HG03103 (cell line): ENCODE data around the gene SKIDA1.

Experiments used
- ATAC-seq: cut with Tn5 transposase; IDR thresholded peaks from one replicate; pipeline ENCODE4 v1.9.1; 2021; ENCODE audit warnings: low read depth; ENCODE audit not compliant: unreplicated experiment

The SKIDA1 gene

GRCh38 chr10:21503542-21503941 lies 21.9 kb downstream of the SKIDA1 start:
- ATAC-seq: no peak

GRCh38 chr10:21502348-21502740 lies 23.1 kb downstream of the SKIDA1 start:
- ATAC-seq: no peak

- no peak for ATAC-seq
Observed at GRCh38 chr10:21501731-21502347, 23.6 kb downstream of the SKIDA1 start.

GRCh38 chr10:21501091-21501490 lies 24.4 kb downstream of the SKIDA1 start:
- no peak for ATAC-seq

GRCh38 chr10:21500578-21500910 lies 24.9 kb downstream of the SKIDA1 start:
- ATAC-seq: no peak

- no peak for ATAC-seq
Observed at GRCh38 chr10:21499701-21500577, 25.5 kb downstream of the SKIDA1 start.

GRCh38 chr10:21498986-21499385 lies 26.5 kb downstream of the SKIDA1 start:
- no peak for ATAC-seq

- no peak for ATAC-seq
Observed at GRCh38 chr10:21498377-21498776, 27.1 kb downstream of the SKIDA1 start.

GRCh38 chr10:21497177-21497807 lies 28.2 kb downstream of the SKIDA1 start:
- no peak for ATAC-seq

GRCh38 chr10:21496343-21497176 lies 28.9 kb downstream of the SKIDA1 start:
- peak; percentile 49 for ATAC-seq

- ATAC-seq: peak; percentile 53
Observed at GRCh38 chr10:21495752-21496342, 29.6 kb downstream of the SKIDA1 start.

GRCh38 chr10:21495002-21495751 lies 30.3 kb downstream of the SKIDA1 start:
- ATAC-seq: no peak

- no peak for ATAC-seq
Observed at GRCh38 chr10:21494191-21495001, 31.1 kb downstream of the SKIDA1 start.

GRCh38 chr10:21493784-21494183 lies 31.7 kb downstream of the SKIDA1 start:
- ATAC-seq: no peak

- no peak for ATAC-seq
Observed at GRCh38 chr10:21492421-21492820, 33.1 kb downstream of the SKIDA1 start.

GRCh38 chr10:21490711-21491105 lies 34.8 kb downstream of the SKIDA1 start:
- no peak for ATAC-seq

- ATAC-seq: no peak
Observed at GRCh38 chr10:21490028-21490710, 35.3 kb downstream of the SKIDA1 start.

GRCh38 chr10:21488957-21489446 lies 36.5 kb downstream of the SKIDA1 start:
- ATAC-seq: no peak
